ENCODE measurements around the gene LRTM1.

Gene LRTM1

DNA sequence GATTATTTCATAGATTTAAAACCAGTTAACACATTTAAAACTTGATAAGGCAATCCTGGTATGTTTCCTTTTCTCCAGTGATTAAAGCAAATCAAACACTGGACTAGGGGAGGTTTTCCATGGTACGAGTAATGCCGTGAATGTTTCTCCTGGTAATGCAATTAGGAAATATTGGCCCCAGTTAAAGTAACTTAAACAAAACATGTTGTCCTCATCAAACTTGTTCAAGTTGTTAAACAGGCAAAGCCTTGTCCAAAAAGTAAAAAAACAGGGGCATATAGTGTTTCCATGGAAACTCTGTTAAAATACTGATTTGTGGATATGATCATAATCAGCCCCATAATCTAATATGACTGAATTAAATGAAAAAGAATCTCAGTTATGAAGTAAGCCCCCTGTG lies 13.1 kb upstream of the LRTM1 start:
- DNase-seq (ENCODE audit: low read depth): no peak

- DNase-seq (ENCODE audit: low read depth): no peak
These were observed 11.9 kb upstream of the LRTM1 start for GRCh38 chr3:54939557-54940300.

- DNase-seq (ENCODE audit: low read depth): no peak
These were observed 8.7 kb upstream of the LRTM1 start for GRCh38 chr3:54936561-54936960.

DNA sequence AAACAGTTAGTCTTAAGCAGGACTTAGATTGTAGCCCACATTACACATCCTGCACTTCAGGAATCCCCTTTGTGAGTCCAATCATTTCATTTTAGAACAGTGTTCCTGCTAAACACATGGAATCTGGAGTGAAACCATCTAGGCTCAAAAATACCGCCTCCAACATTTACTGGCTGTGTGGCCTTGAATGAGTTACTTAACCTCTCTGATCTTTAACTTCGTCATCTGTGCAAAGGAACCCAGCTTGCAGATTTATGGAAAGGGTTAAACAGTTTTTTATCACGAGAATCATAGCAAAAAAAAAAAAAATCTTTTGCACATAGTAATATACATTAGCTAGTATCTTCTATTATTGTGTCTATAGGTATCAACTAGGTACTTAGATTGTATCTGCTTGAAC lies 8.0 kb upstream of the LRTM1 start:
- no peak for DNase-seq (ENCODE audit: low read depth)

DNA sequence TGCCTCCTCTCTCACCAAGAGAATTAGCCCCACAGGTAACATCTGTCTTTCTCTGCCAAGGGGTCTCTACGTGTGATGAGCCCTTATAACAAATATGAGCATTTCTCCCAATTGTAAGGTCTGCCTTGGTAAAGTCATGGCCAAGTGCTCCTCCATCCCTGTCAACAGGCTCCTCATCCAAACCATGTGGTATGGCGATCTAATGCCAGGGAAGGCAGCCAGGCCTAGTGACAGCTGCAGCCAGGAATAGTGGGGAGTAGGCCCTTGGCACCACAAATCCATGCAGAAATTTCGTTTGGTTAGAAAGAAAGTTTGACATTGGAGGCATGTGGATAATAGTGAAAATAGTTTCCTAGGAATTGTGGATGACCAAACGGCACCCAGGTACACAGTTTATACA lies 4.7 kb upstream of the LRTM1 start:
- no peak for DNase-seq (ENCODE audit: low read depth)

DNA sequence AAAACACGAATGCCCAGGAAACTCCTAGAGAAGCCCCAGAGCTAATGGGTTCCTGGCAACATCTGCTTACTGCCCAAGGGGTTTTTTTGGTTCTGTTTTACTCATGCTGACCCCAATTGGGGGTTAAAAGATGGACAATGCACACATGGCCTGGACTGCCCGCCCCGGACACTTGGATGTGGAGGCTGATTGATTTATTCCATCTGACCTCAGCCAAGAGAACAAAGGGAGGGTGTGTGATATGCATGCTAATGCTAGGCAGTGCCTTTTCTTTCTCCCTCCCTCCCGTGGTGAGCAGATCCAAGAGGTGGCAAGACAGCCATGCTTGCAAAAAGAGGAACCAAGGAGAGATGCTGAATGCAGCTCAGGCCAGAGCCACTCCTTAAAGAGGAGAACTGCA lies 3.3 kb upstream of the LRTM1 start:
- no peak for DNase-seq (ENCODE audit: low read depth)

DNA sequence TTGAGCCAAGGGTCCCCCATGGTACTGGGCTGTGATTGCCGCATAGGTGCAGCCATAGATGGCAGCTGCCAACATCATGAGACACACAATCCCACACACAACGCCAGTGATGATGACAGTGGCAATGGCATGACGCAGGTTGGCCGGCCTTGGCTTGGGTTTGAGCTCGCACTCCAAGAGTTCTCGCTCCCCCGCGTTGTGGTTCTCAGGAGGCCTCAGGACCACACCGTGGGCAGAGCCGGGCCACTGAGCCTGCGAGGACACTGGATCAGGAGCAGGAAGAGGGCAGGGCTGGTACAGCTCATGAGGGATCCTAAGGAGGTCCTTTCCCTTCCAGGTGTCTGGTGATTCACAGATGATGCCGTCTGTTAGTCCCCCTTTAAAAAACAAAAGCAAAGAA lies 9.3 kb downstream of the LRTM1 start:
- no peak for DNase-seq (ENCODE audit: low read depth)

GRCh38 chr3:54917862-54918261 lies 10.0 kb downstream of the LRTM1 start:
- DNase-seq (ENCODE audit: low read depth): no peak

- no peak for DNase-seq (ENCODE audit: low read depth)
These were observed 10.7 kb downstream of the LRTM1 start for GRCh38 chr3:54917174-54917573.

DNA sequence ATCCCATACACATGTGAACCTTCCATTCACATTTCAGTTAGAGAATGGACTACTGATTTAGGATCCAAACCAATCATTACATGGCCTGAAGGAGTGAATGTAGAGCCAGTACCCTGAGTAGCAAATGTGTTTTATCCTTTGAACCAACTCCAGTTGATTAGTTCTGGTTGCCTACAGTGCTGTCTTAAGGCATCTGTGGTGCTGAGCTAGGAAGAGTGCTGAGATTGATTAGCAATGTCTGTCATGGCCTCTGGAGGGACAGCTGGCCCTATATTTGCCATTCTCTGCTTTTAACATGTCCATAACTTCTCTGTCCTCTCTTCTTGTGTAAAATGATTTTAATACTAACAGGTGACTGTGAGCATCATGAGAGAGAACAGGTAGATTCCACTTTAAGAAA lies 11.1 kb downstream of the LRTM1 start:
- no peak for DNase-seq (ENCODE audit: low read depth)

GRCh38 chr3:54915976-54916375 lies 11.9 kb downstream of the LRTM1 start:
- no peak for DNase-seq (ENCODE audit: low read depth)

GRCh38 chr3:54915181-54915580 lies 12.7 kb downstream of the LRTM1 start:
- no peak for DNase-seq (ENCODE audit: low read depth)

GRCh38 chr3:54914180-54914579 lies 13.7 kb downstream of the LRTM1 start:
- no peak for DNase-seq (ENCODE audit: low read depth)

GRCh38 chr3:54909191-54909590 lies 18.7 kb downstream of the LRTM1 start:
- DNase-seq (ENCODE audit: low read depth): no peak

DNA sequence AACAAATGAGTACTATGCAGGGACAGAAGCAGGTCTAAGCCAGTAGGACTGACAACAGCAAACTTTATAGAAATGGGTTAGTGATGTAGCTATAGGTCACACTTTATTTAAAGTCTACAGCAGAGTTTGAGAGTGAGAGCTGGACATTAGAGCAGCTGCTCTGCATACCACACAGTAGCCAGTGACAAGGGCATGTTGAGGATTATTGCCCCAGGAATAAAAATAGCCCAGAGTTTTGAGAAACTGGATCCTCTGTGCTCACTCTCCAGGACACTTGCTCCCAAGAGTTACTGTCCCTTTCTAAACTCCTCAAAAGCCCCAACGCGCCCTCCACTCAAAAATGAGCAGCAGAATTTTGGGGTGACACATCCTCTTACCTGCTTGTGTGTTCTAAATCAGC lies 21.1 kb downstream of the LRTM1 start:
- no peak for DNase-seq (ENCODE audit: low read depth)

DNA sequence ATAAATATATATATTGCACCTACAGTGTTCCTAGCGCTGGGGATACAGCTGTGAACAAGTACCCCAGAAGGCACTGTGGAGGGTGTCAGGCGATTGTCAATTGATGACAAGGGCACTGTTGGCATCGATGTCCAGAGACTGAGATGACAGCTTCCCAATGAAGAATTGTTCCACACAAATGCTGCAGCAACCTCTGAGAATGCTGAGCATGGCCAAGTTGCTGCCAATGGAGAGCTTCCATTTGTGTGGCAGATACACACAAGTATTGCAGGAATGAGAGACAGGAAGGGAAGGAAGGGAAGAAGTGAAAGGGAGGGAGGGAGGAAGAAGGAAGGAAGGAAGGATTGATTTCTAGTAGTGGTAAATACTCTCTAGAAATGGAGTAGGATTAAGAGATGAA lies 21.9 kb downstream of the LRTM1 start:
- no peak for DNase-seq (ENCODE audit: low read depth)

DNA sequence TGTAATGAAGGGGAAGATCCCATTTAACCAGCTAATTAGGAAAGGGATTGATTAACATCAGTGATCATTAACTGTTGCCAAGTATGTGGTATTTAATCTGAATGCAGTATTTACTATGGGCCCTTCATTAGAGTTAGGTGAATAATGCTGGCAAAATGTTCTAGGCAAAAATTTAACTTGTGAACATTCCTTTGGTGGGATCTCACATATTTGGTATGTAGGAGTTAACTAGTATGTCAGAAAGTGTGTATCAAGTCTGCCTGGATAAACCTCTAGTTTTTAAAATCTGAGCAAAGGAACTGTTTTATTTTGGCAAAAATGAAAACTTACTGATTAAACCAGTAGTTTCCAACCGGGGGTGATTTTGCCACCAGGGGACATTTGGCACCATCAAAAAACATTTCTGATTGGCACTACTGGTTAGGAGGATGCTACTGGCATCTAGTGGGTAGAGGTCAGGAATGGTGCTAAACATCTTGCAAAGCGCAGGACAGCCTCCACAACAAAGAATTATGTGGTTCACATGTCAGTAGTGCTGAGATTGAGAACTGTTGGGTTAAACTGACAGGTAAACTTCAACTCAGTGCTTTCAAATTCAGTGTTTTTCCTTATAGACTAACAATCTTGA lies 22.5 kb downstream of the LRTM1 start:
- no peak for DNase-seq (ENCODE audit: low read depth)

- no peak for DNase-seq (ENCODE audit: low read depth)
These were observed 25.8 kb downstream of the LRTM1 start for GRCh38 chr3:54901906-54902685.

GRCh38 chr3:54900838-54901591 lies 26.8 kb downstream of the LRTM1 start:
- DNase-seq (ENCODE audit: low read depth): no peak

GRCh38 chr3:54899273-54899672 lies 28.6 kb downstream of the LRTM1 start:
- DNase-seq (ENCODE audit: low read depth): no peak

- no peak for DNase-seq (ENCODE audit: low read depth)
These were observed 30.7 kb downstream of the LRTM1 start for GRCh38 chr3:54897028-54897711.

- DNase-seq (ENCODE audit: low read depth): no peak
These were observed 32.2 kb downstream of the LRTM1 start for GRCh38 chr3:54895613-54896012.

Data from stimulated activated CD8-positive, alpha-beta memory T cell treated with anti-CD3 and anti-CD28 coated beads, Interleukin-7, amount 100 ng/mL, for 24 hours (primary cell).